GM12878 (cell line): ENCODE measurements around the gene MITF.

Experiments used
- CBX3 ChIP-seq: fragments of 200-600 bp; sonication (generic); IDR thresholded peaks from 2 replicates; pipeline ENCODE4 v1.6.1; 2016; ENCODE audit warnings: low read depth, borderline replicate concordance
- CHD2 ChIP-seq: IDR thresholded peaks from 2 replicates; pipeline ENCODE4 v1.6.1; 2011; ENCODE audit warnings: low read depth, low read length, improper control_type of control experiment, borderline replicate concordance
- CTCF ChIP-seq, 3 experiments: IDR thresholded peaks in 2 of 3; conservative IDR thresholded peaks in 1 of 3; 2 replicates each; pipeline ENCODE4 v1.5.1; 2011; ENCODE audit warnings: low read depth in 3 of 3, low read length in 3 of 3, mild to moderate bottlenecking in 3 of 3, control low read depth in 2 of 3, moderate library complexity in 2 of 3, inconsistent platforms in 1 of 3, mixed read lengths in 1 of 3; ENCODE audit not compliant: control insufficient read depth in 2 of 3, insufficient read depth in 1 of 3; ENCODE audit errors: extremely low read depth in 1 of 3
- E2F8 ChIP-seq: fragments of 450-650 bp; IDR thresholded peaks from 2 replicates; pipeline ENCODE4 v1.6.1; 2018; ENCODE audit warnings: mild to moderate bottlenecking, low read depth, moderate library complexity; ENCODE audit not compliant: partially characterized antibody
- MXI1 ChIP-seq: fragments of 150-350 bp; IDR thresholded peaks from 2 replicates; pipeline ENCODE4 v1.6.1; 2011; ENCODE audit warnings: low read depth, mild to moderate bottlenecking, inconsistent platforms, low read length, improper control_type of control experiment

- TF ChIP-seq E2F8 = no peak
- TF ChIP-seq CHD2 = no peak
- no peak for TF ChIP-seq CTCF (IDR thresholded peaks at IDR 0.05 in 2 of 3, conservative IDR thresholded peaks at IDR 0.05 in 1 of 3; ENCODE audit: control insufficient read depth in 2 of 3, extremely low read depth in 1 of 3, insufficient read depth in 1 of 3, low read depth in 3 of 3, low read length in 3 of 3)
- TF ChIP-seq CBX3 = no peak
- TF ChIP-seq MXI1 = no peak
Observed at GRCh38 chr3:69888943-69889315, 149.7 kb downstream of the MITF start.
